ENCODE results near the gene KCNK7. TPM values are rescaled to one million over a fixed set of nuclear protein-coding genes. Genes with fewer than 3 reads are reported as not detected.

Gene KCNK7
- total and polyA plus RNA-seq, 2 experiments from 2014 or later, result 0.37 TPM; not detected in 1

- Histone ChIP-seq H3K4me2 (peak overlapping the region; percentile 91), H3K36me3 (replicated peaks; ENCODE audit: insufficient read depth, low read depth) (no peaks in the 10 kb centered on the region), H3K9me2 (replicated peaks; ENCODE audit: insufficient read depth) (no peaks in the 10 kb centered on the region), H3K79me2 (peaks cover 56% of the 10 kb centered on the region), H3K4me3 (peak overlapping the region; percentile 16), H3K27me3 (no peaks in the 10 kb centered on the region), H3K27ac (peak overlapping the region; percentile 85), H3K9me3 (ENCODE audit: low read depth) (no peaks in the 10 kb centered on the region), H3K4me1 (ENCODE audit: insufficient read depth) (peaks cover 25% of the 10 kb centered on the region), H2AFZ (no peak overlapping the region), H4K20me1 (ENCODE audit: insufficient read depth, poor library complexity, severe bottlenecking) (peaks cover 19% of the 10 kb centered on the region)
- 79% methylated on average over 10 of the region's 10 CpGs for WGBS (ENCODE audit: low lambda C conversion rate, missing lambda C conversion rate)
- DNase-seq (ENCODE audit: low spot score), result no peak
- TF ChIP-seq CTCF (IDR thresholded peaks at IDR 0.05; ENCODE audit: poor library complexity), result no peak
- TF ChIP-seq EZH2phosphoT487 (IDR thresholded peaks at IDR 0.05; ENCODE audit: low read depth, severe bottlenecking, unreplicated experiment), result no peak
- no peak for TF ChIP-seq EZH2 (IDR thresholded peaks at IDR 0.05; ENCODE audit: borderline replicate concordance)
Observed at GRCh38 chr11:65616575-65617001, 21.0 kb upstream of the KCNK7 start.

GRCh38 chr11:65615950-65616574, 20.5 kb upstream of the KCNK7 start:
- Histone ChIP-seq H3K4me3 (peak overlapping the region; percentile 16), H4K20me1 (ENCODE audit: insufficient read depth, poor library complexity, severe bottlenecking) (peaks cover 24% of the 10 kb centered on the region), H3K9me2 (replicated peaks; ENCODE audit: insufficient read depth) (no peaks in the 10 kb centered on the region), H3K4me2 (peak overlapping the region; percentile 91), H3K9me3 (ENCODE audit: low read depth) (no peaks in the 10 kb centered on the region), H3K79me2 (peaks cover 61% of the 10 kb centered on the region), H2AFZ (no peak overlapping the region), H3K27ac (peak overlapping the region; percentile 85), H3K36me3 (replicated peaks; ENCODE audit: insufficient read depth, low read depth) (no peaks in the 10 kb centered on the region), H3K4me1 (ENCODE audit: insufficient read depth) (peaks cover 25% of the 10 kb centered on the region), H3K27me3 (no peaks in the 10 kb centered on the region)
- no peak for TF ChIP-seq EZH2 (IDR thresholded peaks at IDR 0.05; ENCODE audit: borderline replicate concordance)
- no peak for TF ChIP-seq CTCF (IDR thresholded peaks at IDR 0.05; ENCODE audit: poor library complexity)
- no peak for TF ChIP-seq EZH2phosphoT487 (IDR thresholded peaks at IDR 0.05; ENCODE audit: low read depth, severe bottlenecking, unreplicated experiment)
- WGBS (ENCODE audit: low lambda C conversion rate, missing lambda C conversion rate), result 11% methylated on average over 11 of the region's 50 CpGs
- DNase-seq (ENCODE audit: low spot score), result peak; percentile 83

- under 1% methylated on average over 55 of the region's 55 CpGs for WGBS (ENCODE audit: low lambda C conversion rate, missing lambda C conversion rate)
- DNase-seq (ENCODE audit: low spot score), result peak; percentile 100
- H3K4me2 ChIP-seq, result peak within 1 kb of the TSS; percentile 91
- H3K9me3 ChIP-seq (ENCODE audit: low read depth), result no peaks in the 10 kb centered on the region
- no peak within 1 kb of the TSS for H2AFZ ChIP-seq
- peaks cover 31% of the 10 kb centered on the region for H4K20me1 ChIP-seq (ENCODE audit: insufficient read depth, poor library complexity, severe bottlenecking)
- no peaks in the 10 kb centered on the region for H3K36me3 ChIP-seq (replicated peaks; ENCODE audit: insufficient read depth, low read depth)
- H3K4me3 ChIP-seq, result peak within 1 kb of the TSS; percentile 81
- H3K79me2 ChIP-seq, result peaks cover 68% of the 10 kb centered on the region
- no peak for TF ChIP-seq CTCF (IDR thresholded peaks at IDR 0.05; ENCODE audit: poor library complexity)
- TF ChIP-seq EZH2phosphoT487 (IDR thresholded peaks at IDR 0.05; ENCODE audit: low read depth, severe bottlenecking, unreplicated experiment), result no peak
- TF ChIP-seq EZH2 (IDR thresholded peaks at IDR 0.05; ENCODE audit: borderline replicate concordance), result no peak
- peak within 1 kb of the TSS; percentile 88 for H3K27ac ChIP-seq
- H3K4me1 ChIP-seq (ENCODE audit: insufficient read depth), result peaks cover 25% of the 10 kb centered on the region
- no peaks in the 10 kb centered on the region for H3K27me3 ChIP-seq
- H3K9me2 ChIP-seq (replicated peaks; ENCODE audit: insufficient read depth), result no peaks in the 10 kb centered on the region
Observed at GRCh38 chr11:65615229-65615949, 19.8 kb upstream of the KCNK7 start, which contains the start of gene PCNX3. Gene PCNX3, plus strand, starts transcription at chr11:65615776. Its CDS starts 536 bp downstream, at chr11:65616312.

Measured in hepatocyte (in vitro differentiated cells).